WTC11 (cell line): ENCODE results near the gene SGCG. TPM values are rescaled to one million over a fixed set of nuclear protein-coding genes. Genes with fewer than 3 reads are reported as not detected.
"Not testable (repeated sequence)": the region's sequence is repeated elsewhere in the genome, so short reads cannot be mapped to it uniquely, and the experiment has no call there.

Experiments
- ATAC-seq: fragments of 200-7000 bp; cut with Tn5 transposase; 2 replicates; pipeline ENCODE4 v1.10.0; 2021; ENCODE audit warnings: mild to moderate bottlenecking, moderate library complexity
- CTCF ChIA-PET: fragments of 300-600 bp; sonication (Branson Sonifier 250); formaldehyde crosslinking; loops from one replicate; lab custom pipeline; 2021; ENCODE audit warnings: antibody characterized with exemption; lab: Charles Lee
- POLR2A ChIA-PET: fragments of 350-600 bp; sonication (Branson Sonifier 250); formaldehyde crosslinking; loops from one replicate; lab custom pipeline; 2021; ENCODE audit warnings: antibody characterized with exemption; lab: Charles Lee
- DNase-seq: peaks from one replicate; pipeline ENCODE4 v3.0.0; 2021; ENCODE audit warnings: low spot score
- H3K27ac Mint-ChIP-seq: 2 replicates; pipeline ENCODE4 v1.8.0; 2021; ENCODE audit warnings: mixed read lengths
- H3K27me3 Mint-ChIP-seq: 2 replicates; pipeline ENCODE4 v1.8.0; 2021; ENCODE audit warnings: low read depth, mild to moderate bottlenecking, moderate library complexity, mixed read lengths
- H3K36me3 Mint-ChIP-seq: 2 replicates; pipeline ENCODE4 v1.8.0; 2021; ENCODE audit warnings: mixed read lengths
- H3K4me1 Mint-ChIP-seq: 2 replicates; pipeline ENCODE4 v1.8.0; 2022; ENCODE audit warnings: mixed read lengths
- H3K4me3 Mint-ChIP-seq: 2 replicates; pipeline ENCODE4 v1.8.0; 2021; ENCODE audit warnings: mild to moderate bottlenecking, moderate library complexity, mixed read lengths
- H3K9me3 Mint-ChIP-seq: 2 replicates; pipeline ENCODE4 v1.8.0; 2021; ENCODE audit warnings: mixed read lengths
- AR ChIP-seq: fragments of 250-450 bp; sonication (Bioruptor Pico); IDR thresholded peaks from 2 replicates; pipeline ENCODE4 v1.9.0; 2021; ENCODE audit warnings: mild to moderate bottlenecking
- E2F1 ChIP-seq: sonication (generic); formaldehyde crosslinking; IDR thresholded peaks from 2 replicates; pipeline ENCODE4 v1.8.0; 2022; ENCODE audit warnings: mild to moderate bottlenecking, missing genetic modification reagents
- EMX1 ChIP-seq: fragments of 250-450 bp; sonication (Bioruptor Pico); IDR thresholded peaks from 2 replicates; pipeline ENCODE4 v1.8.0; 2021; ENCODE audit warnings: mild to moderate bottlenecking
- ETV6 ChIP-seq: sonication (generic); formaldehyde crosslinking; IDR thresholded peaks from 2 replicates; pipeline ENCODE4 v1.8.1; 2022; ENCODE audit warnings: mild to moderate bottlenecking, missing genetic modification reagents
- GABPB1 ChIP-seq: sonication (generic); formaldehyde crosslinking; IDR thresholded peaks from 2 replicates; pipeline ENCODE4 v1.8.1; 2023; ENCODE audit warnings: mild to moderate bottlenecking, missing genetic modification reagents
- IRF1 ChIP-seq: sonication (generic); formaldehyde crosslinking; IDR thresholded peaks from 2 replicates; pipeline ENCODE4 v1.8.0; 2023; ENCODE audit warnings: missing genetic modification reagents
- MAX ChIP-seq: sonication (generic); formaldehyde crosslinking; IDR thresholded peaks from 2 replicates; pipeline ENCODE4 v1.8.0; 2022; ENCODE audit warnings: mild to moderate bottlenecking, missing genetic modification reagents
- NFE2L1 ChIP-seq: sonication (generic); formaldehyde crosslinking; IDR thresholded peaks from 2 replicates; pipeline ENCODE4 v1.8.1; 2023; ENCODE audit warnings: missing genetic modification reagents
- NR2C2 ChIP-seq: sonication (generic); formaldehyde crosslinking; IDR thresholded peaks from 2 replicates; pipeline ENCODE4 v1.8.0; 2022; ENCODE audit warnings: mild to moderate bottlenecking, missing genetic modification reagents
- PRDM15 ChIP-seq: sonication (generic); formaldehyde crosslinking; IDR thresholded peaks from 2 replicates; pipeline ENCODE4 v1.8.0; 2022; ENCODE audit warnings: missing genetic modification reagents
- SMAD3 ChIP-seq: sonication (generic); formaldehyde crosslinking; IDR thresholded peaks from 2 replicates; pipeline ENCODE4 v1.8.0; 2022; ENCODE audit warnings: missing genetic modification reagents, mild to moderate bottlenecking, borderline replicate concordance
- TEAD1 ChIP-seq: sonication (generic); formaldehyde crosslinking; IDR thresholded peaks from 2 replicates; pipeline ENCODE4 v1.8.0; 2022; ENCODE audit warnings: mild to moderate bottlenecking, missing genetic modification reagents
- TP53 ChIP-seq: sonication (generic); formaldehyde crosslinking; IDR thresholded peaks from 2 replicates; pipeline ENCODE4 v1.8.1; 2023; ENCODE audit warnings: mild to moderate bottlenecking, missing genetic modification reagents
- ZNF121 ChIP-seq: sonication (generic); formaldehyde crosslinking; IDR thresholded peaks from 2 replicates; pipeline ENCODE4 v1.8.0; 2023; ENCODE audit warnings: missing genetic modification reagents
- ZNF281 ChIP-seq: sonication (generic); formaldehyde crosslinking; IDR thresholded peaks from 2 replicates; pipeline ENCODE4 v1.8.0; 2023; ENCODE audit warnings: mild to moderate bottlenecking, missing genetic modification reagents
- ZNF396 ChIP-seq: fragments of 250-450 bp; sonication (Bioruptor Pico); IDR thresholded peaks from 2 replicates; pipeline ENCODE4 v1.8.0; 2021; ENCODE audit warnings: mild to moderate bottlenecking, moderate library complexity, borderline replicate concordance
- ZNF416 ChIP-seq: fragments of 250-450 bp; sonication (Bioruptor Pico); IDR thresholded peaks from 2 replicates; pipeline ENCODE4 v1.9.0; 2021; ENCODE audit warnings: mild to moderate bottlenecking, inconsistent platforms
- ZNF512 ChIP-seq: sonication (generic); formaldehyde crosslinking; IDR thresholded peaks from 2 replicates; pipeline ENCODE4 v1.8.1; 2022; ENCODE audit warnings: missing genetic modification reagents, borderline replicate concordance
- total RNA-seq: library from RNA; stranded (reverse); gene quantifications from 3 replicates; pipeline ENCODE4 v1.2.3, GENCODE V29; 2021

The SGCG gene
- total RNA-seq, 1 experiment from 2014 or later = not detected

GRCh38 chr13:23292586-23292985, 111.8 kb downstream of the SGCG start (continued):
- TF ChIP-seq ZNF281 (CRISPR knock-in tag) (no peak), ZNF416 (CRISPR knock-in tag) (no peak), E2F1 (CRISPR knock-in tag) (no peak), ZNF121 (no peak), ETV6 (no peak), IRF1 (no peak), GABPB1 (CRISPR knock-in tag) (no peak), NFE2L1 (CRISPR knock-in tag) (no peak), ZNF512 (CRISPR knock-in tag) (no peak)

- ATAC-seq, DNase-seq, H3K4me3 Mint-ChIP-seq, H3K27ac Mint-ChIP-seq, POLR2A ChIA-PET, CTCF ChIA-PET, H3K4me1 Mint-ChIP-seq, H3K36me3 Mint-ChIP-seq, H3K27me3 Mint-ChIP-seq: not testable (repeated sequence)
- peaks cover 17% of the 10 kb centered on the region for H3K9me3 Mint-ChIP-seq
Observed at GRCh38 chr13:23314837-23315236, 134.1 kb downstream of the SGCG start.

GRCh38 chr13:23319883-23320224, 139.1 kb downstream of the SGCG start:
- CTCF ChIA-PET = interaction anchor here (0.6 kb wide), 1 partner anchor 161 kb away, joined by 3 read pairs; no protein-coding TSS in a partner anchor

More at GRCh38 chr13:23319883-23320224, 139.1 kb downstream of the SGCG start:
- DNase-seq (no peak), ATAC-seq (no peak)
- H3K27me3 Mint-ChIP-seq = no peaks in the 10 kb centered on the region
- no peak overlapping the region for H3K4me3 Mint-ChIP-seq
- no peak for TF ChIP-seq EMX1 (CRISPR knock-in tag)
- no peak for TF ChIP-seq ZNF396
- TF ChIP-seq PRDM15 (CRISPR knock-in tag) = no peak
- no peak for TF ChIP-seq AR (CRISPR knock-in tag)
- no peak for TF ChIP-seq MAX (CRISPR knock-in tag)
- TF ChIP-seq SMAD3 (CRISPR knock-in tag) = no peak
- TF ChIP-seq NR2C2 = no peak
- TF ChIP-seq TP53 (CRISPR knock-in tag) = no peak
- no peak for TF ChIP-seq TEAD1 (CRISPR knock-in tag)
- 0 out of 2 replicates have a peak, but pooled peaks cover 3% of the 10 kb centered on the region for H3K9me3 Mint-ChIP-seq
- no peaks in the 10 kb centered on the region for H3K36me3 Mint-ChIP-seq
- no peak overlapping the region for H3K27ac Mint-ChIP-seq
- POLR2A ChIA-PET = no interaction called here
- peaks cover 26% of the 10 kb centered on the region for H3K4me1 Mint-ChIP-seq
